GM18951 (cell line): ENCODE results near the gene PLA2G4D.

Source experiments
- POLR2A ChIP-seq: IDR thresholded peaks from 4 replicates; pipeline ENCODE4 v1.6.1; 2011; ENCODE audit warnings: mild to moderate bottlenecking; ENCODE audit not compliant: insufficient read length, insufficient read depth; ENCODE audit errors: extremely low read depth
- in situ Hi-C: fragments of 300-500 bp; cut with MboI; formaldehyde crosslinking; loops from one replicate; pipeline ENCODE4 v1.12.0; 2022; ENCODE audit warnings: low sequenced_read_pairs, mixed read lengths, inconsistent platforms; ENCODE audit not compliant: unreplicated experiment

PLA2G4D gene

GRCh38 chr15:42020713-42021273 lies 73.6 kb downstream of the PLA2G4D start, which contains the start of gene PLA2G4E:
Gene PLA2G4E (minus strand): TSS chr15:42021042. CDS start chr15:42021030, 12 bp downstream.
- in situ Hi-C loops, result no loop called here
- TF ChIP-seq POLR2A, result no peak

DNA sequence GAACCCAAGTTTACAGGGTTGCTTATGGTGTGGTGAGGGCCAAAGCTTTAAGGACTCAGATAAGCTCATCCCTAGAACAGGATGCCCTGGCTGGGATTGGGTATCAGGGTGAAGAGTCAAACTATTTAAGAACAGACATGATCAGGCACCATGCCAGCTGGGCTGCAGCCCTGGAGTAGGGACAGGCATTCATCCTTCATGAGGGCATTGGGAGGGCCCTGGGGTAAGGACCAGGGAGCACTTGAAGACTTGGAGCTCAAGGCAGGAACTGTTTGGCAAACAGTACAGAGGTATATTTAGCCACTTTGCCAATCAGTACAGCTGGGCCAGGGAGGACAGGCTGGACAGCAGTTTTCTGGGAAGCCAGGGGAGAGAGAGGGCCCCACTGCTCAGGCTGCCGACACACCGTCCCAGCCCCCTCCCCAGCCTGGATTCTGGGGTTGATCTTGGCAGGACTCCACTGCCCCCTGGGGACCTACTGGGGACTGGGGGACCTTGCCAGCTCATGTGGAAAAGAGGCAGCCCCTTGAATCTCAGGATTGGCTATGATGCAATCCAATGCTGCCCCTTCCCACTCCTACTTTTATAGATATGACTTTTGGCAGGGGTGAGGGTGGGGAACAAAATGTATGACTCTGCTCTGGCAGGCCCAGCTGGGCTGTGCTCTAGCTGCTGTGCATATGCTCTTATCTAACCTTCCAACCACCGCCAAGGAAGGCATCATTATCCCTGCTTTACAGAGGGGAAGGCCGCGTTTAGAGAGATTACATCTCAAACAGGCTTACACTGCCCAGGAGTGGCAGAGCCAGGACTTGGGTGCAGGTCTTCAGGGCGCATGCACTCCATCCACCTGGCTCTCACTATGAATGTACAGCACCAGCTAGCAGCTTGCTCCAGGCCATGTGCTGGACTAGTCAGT lies 75.8 kb downstream of the PLA2G4D start:
- no peak for TF ChIP-seq POLR2A
- in situ Hi-C loops, result no loop called here
